ENCODE results near the gene TRIM66.

Gene TRIM66

DNA sequence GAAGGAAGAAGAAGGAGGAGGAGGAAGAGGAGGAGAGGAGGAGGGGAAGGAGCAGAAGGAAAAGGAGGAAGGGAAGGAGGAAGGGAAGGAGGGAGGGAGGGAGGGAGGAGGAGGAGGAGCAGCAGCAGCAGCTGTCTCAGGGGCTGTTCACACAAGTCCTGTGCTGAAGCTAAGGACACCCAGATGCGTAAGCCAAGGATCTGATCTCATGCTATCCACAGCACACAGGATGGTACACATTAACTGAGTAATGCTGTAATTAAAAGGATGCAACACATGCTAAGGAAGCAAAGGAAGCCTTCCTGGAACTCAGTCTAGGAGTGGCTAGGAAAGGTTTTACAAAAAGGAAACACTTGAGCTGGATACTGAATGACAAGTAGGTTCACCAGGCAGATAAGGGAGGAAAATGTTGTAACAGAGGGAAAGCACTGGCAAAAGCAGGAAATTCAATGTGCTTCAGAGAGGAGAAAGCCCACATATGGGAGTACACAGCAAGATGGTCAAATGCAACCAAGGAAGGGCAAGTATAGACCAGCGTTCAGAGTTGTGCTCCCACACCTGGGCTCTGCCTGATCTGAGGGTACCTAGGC lies 32.0 kb downstream of the TRIM66 start:
- no peak overlapping the region for H2AFZ ChIP-seq (ENCODE audit: low read length)
- H3K9ac ChIP-seq (ENCODE audit: low read depth, low read length, poor library complexity, severe bottlenecking): no peak overlapping the region
- H3K79me2 ChIP-seq (ENCODE audit: insufficient read depth, low read length): no peaks in the 10 kb centered on the region
- H3K36me3 ChIP-seq (ENCODE audit: insufficient read depth, low read length): peaks cover 8% of the 10 kb centered on the region; the same call in 1 of the 2 replicates
- H3F3A ChIP-seq (ENCODE audit: low read depth): no peaks in the 10 kb centered on the region
- no peaks in the 10 kb centered on the region for H3K9me3 ChIP-seq (ENCODE audit: insufficient read depth, low read depth, low read length)
- no peak overlapping the region for H3K4me2 ChIP-seq (ENCODE audit: low read depth, low read length, poor library complexity, severe bottlenecking)
- H3K27me3 ChIP-seq (ENCODE audit: insufficient read depth, low read length, poor library complexity, severe bottlenecking): no peaks in the 10 kb centered on the region
- TF ChIP-seq EZH2phosphoT487 (IDR thresholded peaks at IDR 0.05; ENCODE audit: borderline replicate concordance): no peak
- TF ChIP-seq, protein P1, sequence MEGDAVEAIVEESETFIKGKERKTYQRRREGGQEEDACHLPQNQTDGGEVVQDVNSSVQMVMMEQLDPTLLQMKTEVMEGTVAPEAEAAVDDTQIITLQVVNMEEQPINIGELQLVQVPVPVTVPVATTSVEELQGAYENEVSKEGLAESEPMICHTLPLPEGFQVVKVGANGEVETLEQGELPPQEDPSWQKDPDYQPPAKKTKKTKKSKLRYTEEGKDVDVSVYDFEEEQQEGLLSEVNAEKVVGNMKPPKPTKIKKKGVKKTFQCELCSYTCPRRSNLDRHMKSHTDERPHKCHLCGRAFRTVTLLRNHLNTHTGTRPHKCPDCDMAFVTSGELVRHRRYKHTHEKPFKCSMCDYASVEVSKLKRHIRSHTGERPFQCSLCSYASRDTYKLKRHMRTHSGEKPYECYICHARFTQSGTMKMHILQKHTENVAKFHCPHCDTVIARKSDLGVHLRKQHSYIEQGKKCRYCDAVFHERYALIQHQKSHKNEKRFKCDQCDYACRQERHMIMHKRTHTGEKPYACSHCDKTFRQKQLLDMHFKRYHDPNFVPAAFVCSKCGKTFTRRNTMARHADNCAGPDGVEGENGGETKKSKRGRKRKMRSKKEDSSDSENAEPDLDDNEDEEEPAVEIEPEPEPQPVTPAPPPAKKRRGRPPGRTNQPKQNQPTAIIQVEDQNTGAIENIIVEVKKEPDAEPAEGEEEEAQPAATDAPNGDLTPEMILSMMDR (conservative IDR thresholded peaks at IDR 0.05; ENCODE audit: low read length): no peak
- peaks cover 9% of the 10 kb centered on the region for H3K4me1 ChIP-seq (ENCODE audit: insufficient read depth, low read length, poor library complexity, severe bottlenecking)
- H4K20me1 ChIP-seq (ENCODE audit: insufficient read depth, low read length, poor library complexity, severe bottlenecking): no peaks in the 10 kb centered on the region
- no peak overlapping the region for H3K4me3 ChIP-seq (ENCODE audit: low read length, poor library complexity, severe bottlenecking)
- H3K9me2 ChIP-seq (replicated peaks; ENCODE audit: low read depth, low read length): no peaks in the 10 kb centered on the region

DNA sequence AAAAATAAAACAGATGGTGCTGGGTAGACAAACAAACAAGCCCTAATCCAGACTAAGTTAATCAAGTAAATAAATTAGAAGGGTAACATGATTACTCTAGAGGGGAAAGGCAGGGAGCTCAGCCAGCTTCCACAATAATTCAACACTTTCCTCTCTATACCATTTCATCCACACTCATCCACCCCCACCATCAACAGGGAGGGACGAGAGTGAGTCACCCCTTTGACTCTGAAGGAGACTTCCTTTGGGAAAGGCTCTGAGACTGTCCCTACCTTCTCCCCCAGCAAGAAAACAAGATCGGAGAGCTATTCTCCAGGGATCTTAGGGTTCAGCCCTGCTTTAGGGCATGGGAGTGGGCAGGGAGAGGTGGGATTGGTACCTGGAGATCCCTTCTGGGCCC lies 33.1 kb downstream of the TRIM66 start:
- Histone ChIP-seq H2AFZ (ENCODE audit: low read length) (no peak overlapping the region), H3K4me3 (ENCODE audit: low read length, poor library complexity, severe bottlenecking) (no peak overlapping the region), H3K9ac (ENCODE audit: low read depth, low read length, poor library complexity, severe bottlenecking) (no peak overlapping the region), H3K36me3 (ENCODE audit: insufficient read depth, low read length) (peaks cover 11% of the 10 kb centered on the region; the same call in 1 of the 2 replicates), H4K20me1 (ENCODE audit: insufficient read depth, low read length, poor library complexity, severe bottlenecking) (no peaks in the 10 kb centered on the region), H3K9me3 (ENCODE audit: insufficient read depth, low read depth, low read length) (no peaks in the 10 kb centered on the region), H3K27me3 (ENCODE audit: insufficient read depth, low read length, poor library complexity, severe bottlenecking) (no peaks in the 10 kb centered on the region), H3K4me1 (ENCODE audit: insufficient read depth, low read length, poor library complexity, severe bottlenecking) (peaks cover 9% of the 10 kb centered on the region), H3K4me2 (ENCODE audit: low read depth, low read length, poor library complexity, severe bottlenecking) (no peak overlapping the region), H3K9me2 (replicated peaks; ENCODE audit: low read depth, low read length) (no peaks in the 10 kb centered on the region), H3F3A (ENCODE audit: low read depth) (no peaks in the 10 kb centered on the region), H3K79me2 (ENCODE audit: insufficient read depth, low read length) (no peaks in the 10 kb centered on the region)
- TF ChIP-seq EZH2phosphoT487 (IDR thresholded peaks at IDR 0.05; ENCODE audit: borderline replicate concordance): no peak
- TF ChIP-seq, protein P1 (conservative IDR thresholded peaks at IDR 0.05; ENCODE audit: low read length): no peak

DNA sequence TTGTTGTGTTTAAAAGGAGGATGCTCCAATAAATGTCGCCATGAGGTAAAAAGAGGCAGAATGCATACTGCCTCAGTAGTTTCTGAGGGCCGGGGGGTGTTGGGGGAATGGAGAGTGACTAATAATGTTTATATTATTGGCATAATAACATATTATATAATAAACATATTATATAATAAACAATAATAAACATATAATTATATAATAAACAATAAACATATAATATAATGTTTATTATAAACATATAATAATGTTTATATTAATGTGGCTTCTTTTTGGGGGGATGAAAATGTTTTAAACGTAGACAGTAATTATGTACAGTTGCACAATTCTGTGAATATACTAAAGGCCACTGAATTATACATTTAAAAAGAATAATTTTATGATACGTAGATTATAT lies 35.6 kb downstream of the TRIM66 start:
- Histone ChIP-seq H3K9me3 (ENCODE audit: insufficient read depth, low read depth, low read length) (no peaks in the 10 kb centered on the region), H4K20me1 (ENCODE audit: insufficient read depth, low read length, poor library complexity, severe bottlenecking) (no peaks in the 10 kb centered on the region), H3K36me3 (ENCODE audit: insufficient read depth, low read length) (peaks cover 11% of the 10 kb centered on the region; the same call in 1 of the 2 replicates), H3K79me2 (ENCODE audit: insufficient read depth, low read length) (no peaks in the 10 kb centered on the region), H3F3A (ENCODE audit: low read depth) (no peaks in the 10 kb centered on the region), H2AFZ (ENCODE audit: low read length) (no peak overlapping the region), H3K27me3 (ENCODE audit: insufficient read depth, low read length, poor library complexity, severe bottlenecking) (no peaks in the 10 kb centered on the region), H3K4me2 (ENCODE audit: low read depth, low read length, poor library complexity, severe bottlenecking) (no peak overlapping the region), H3K4me1 (ENCODE audit: insufficient read depth, low read length, poor library complexity, severe bottlenecking) (peaks cover 9% of the 10 kb centered on the region), H3K9me2 (replicated peaks; ENCODE audit: low read depth, low read length) (no peaks in the 10 kb centered on the region), H3K9ac (ENCODE audit: low read depth, low read length, poor library complexity, severe bottlenecking) (no peak overlapping the region), H3K4me3 (ENCODE audit: low read length, poor library complexity, severe bottlenecking) (no peak overlapping the region)
- TF ChIP-seq, protein P1 (conservative IDR thresholded peaks at IDR 0.05; ENCODE audit: low read length): no peak
- TF ChIP-seq EZH2phosphoT487 (IDR thresholded peaks at IDR 0.05; ENCODE audit: borderline replicate concordance): no peak

Data from Loucy (cell line).